GM23338 (cell line): ENCODE results near the gene COA8. TPM values are rescaled to one million over a fixed set of nuclear protein-coding genes. Genes with fewer than 3 reads are reported as not detected.
A peak's percentile ranks its signal among the peaks of the same experiment; 100 is the strongest.

Source experiments
- ATAC-seq: fragments of 200-7000 bp; cut with Tn5 transposase; 3 replicates; pipeline ENCODE4 v1.9.1; 2020
- DNase-seq: peaks from one replicate; pipeline ENCODE4 v3.0.0-alpha.2; 2015; ENCODE audit warnings: low spot score
- H2AFZ ChIP-seq: fragments of 200-600 bp; sonication (generic); 2 replicates; pipeline ENCODE4 v1.8.0; 2016; ENCODE audit warnings: antibody characterized with exemption, mild to moderate bottlenecking, moderate library complexity
- H3F3A ChIP-seq: fragments of 200-600 bp; sonication (generic); replicated peaks from 2 replicates; pipeline ENCODE4 v1.8.0; 2017; ENCODE audit warnings: antibody characterized with exemption, mixed run types, low read depth
- H3K27ac ChIP-seq: fragments of 200-600 bp; sonication (generic); 2 replicates; pipeline ENCODE4 v1.6.1; 2016; ENCODE audit warnings: low read depth
- H3K27me3 ChIP-seq: fragments of 200-600 bp; sonication (generic); 2 replicates; pipeline ENCODE4 v1.8.0; 2016; ENCODE audit warnings: mild to moderate bottlenecking, mixed run types, moderate library complexity; ENCODE audit not compliant: insufficient read depth
- H3K36me3 ChIP-seq: fragments of 200-600 bp; sonication (generic); 2 replicates; pipeline ENCODE4 v1.8.0; 2016; ENCODE audit warnings: mild to moderate bottlenecking; ENCODE audit not compliant: insufficient read depth
- H3K4me1 ChIP-seq: fragments of 200-600 bp; sonication (generic); 2 replicates; pipeline ENCODE4 v1.8.0; 2016; ENCODE audit warnings: mild to moderate bottlenecking, moderate library complexity; ENCODE audit not compliant: insufficient read depth
- H3K4me2 ChIP-seq: fragments of 200-600 bp; sonication (generic); 2 replicates; pipeline ENCODE4 v1.7.1; 2017; ENCODE audit warnings: mixed run types
- H3K4me3 ChIP-seq: fragments of 200-600 bp; sonication (generic); 2 replicates; pipeline ENCODE4 v1.6.1; 2016; ENCODE audit warnings: mixed run types
- H3K79me2 ChIP-seq: fragments of 200-600 bp; sonication (generic); replicated peaks from 2 replicates; pipeline ENCODE4 v1.8.0; 2017; ENCODE audit warnings: mild to moderate bottlenecking; ENCODE audit not compliant: insufficient read depth
- H3K9me2 ChIP-seq: fragments of 200-600 bp; sonication (generic); 2 replicates; pipeline ENCODE4 v1.8.0; 2017; ENCODE audit not compliant: insufficient read depth
- H4K20me1 ChIP-seq: fragments of 200-600 bp; sonication (generic); replicated peaks from 2 replicates; pipeline ENCODE4 v1.8.0; 2017; ENCODE audit warnings: mild to moderate bottlenecking; ENCODE audit not compliant: insufficient read depth
- H3K27ac Mint-ChIP-seq: 2 replicates; pipeline ENCODE4 v1.8.0; 2020; ENCODE audit warnings: inconsistent platforms, mild to moderate bottlenecking, moderate library complexity, mixed read lengths
- H3K27me3 Mint-ChIP-seq: 3 replicates; pipeline ENCODE4 v1.8.0; 2022; ENCODE audit warnings: low read depth, mild to moderate bottlenecking, moderate library complexity, mixed read lengths, inconsistent platforms; ENCODE audit not compliant: insufficient read depth, poor library complexity
- H3K36me3 Mint-ChIP-seq: 3 replicates; pipeline ENCODE4 v1.8.0; 2021; ENCODE audit warnings: low read depth, mild to moderate bottlenecking, inconsistent platforms, moderate library complexity, mixed read lengths
- H3K4me1 Mint-ChIP-seq: 3 replicates; pipeline ENCODE4 v1.8.0; 2020; ENCODE audit warnings: mild to moderate bottlenecking, inconsistent platforms, mixed read lengths
- H3K4me3 Mint-ChIP-seq: 3 replicates; pipeline ENCODE4 v1.8.0; 2021; ENCODE audit warnings: moderate library complexity, mild to moderate bottlenecking, inconsistent platforms, mixed read lengths
- H3K9me3 Mint-ChIP-seq: 3 replicates; pipeline ENCODE4 v1.8.0; 2020; ENCODE audit warnings: moderate library complexity, mild to moderate bottlenecking, inconsistent platforms, mixed read lengths
- NANOG ChIP-seq: IDR thresholded peaks from 2 replicates; pipeline ENCODE4 v1.6.1; 2016; ENCODE audit warnings: antibody characterized with exemption, borderline replicate concordance
- POLR2AphosphoS5 ChIP-seq: IDR thresholded peaks from 2 replicates; pipeline ENCODE4 v1.6.1; 2016; ENCODE audit warnings: antibody characterized with exemption, low read depth
- polyA plus RNA-seq: library from polyadenylated mRNA; unstranded; fragments of >200 nt; fragmentation: Nextera tagmentation; extraction: Ambion mirVana; gene quantifications from 2 replicates; pipeline ENCODE4 v1.2.1, GENCODE V29; 2016
- total RNA-seq: library from RNA; depleted of rRNA; stranded (reverse); fragments of >200 nt; shearing (Covaris generic); gene quantifications from 2 replicates; pipeline ENCODE4 v1.2.3, GENCODE V29; 2014
- TF ChIP-seq, protein P1 (sequence below), 2 experiments: fragments of 200-600 bp in 1 of 2; sonication (generic) in 1 of 2; conservative IDR thresholded peaks; 2 replicates each; pipeline versions ENCODE4 v1.5.1 to v1.6.1; 2016 to 2017; ENCODE audit warnings: antibody characterized with exemption in 2 of 2, low read depth in 2 of 2, mild to moderate bottlenecking in 2 of 2, moderate library complexity in 1 of 2
- TF ChIP-seq, protein P2 (sequence below): fragments of 250-450 bp; sonication (Bioruptor Pico); IDR thresholded peaks from 2 replicates; pipeline ENCODE4 v1.5.0; 2020; ENCODE audit warnings: mild to moderate bottlenecking, moderate library complexity

The COA8 gene
- total and polyA plus RNA-seq, 2 experiments from 2014 or later, result 61.3 to 130 TPM

DNA sequence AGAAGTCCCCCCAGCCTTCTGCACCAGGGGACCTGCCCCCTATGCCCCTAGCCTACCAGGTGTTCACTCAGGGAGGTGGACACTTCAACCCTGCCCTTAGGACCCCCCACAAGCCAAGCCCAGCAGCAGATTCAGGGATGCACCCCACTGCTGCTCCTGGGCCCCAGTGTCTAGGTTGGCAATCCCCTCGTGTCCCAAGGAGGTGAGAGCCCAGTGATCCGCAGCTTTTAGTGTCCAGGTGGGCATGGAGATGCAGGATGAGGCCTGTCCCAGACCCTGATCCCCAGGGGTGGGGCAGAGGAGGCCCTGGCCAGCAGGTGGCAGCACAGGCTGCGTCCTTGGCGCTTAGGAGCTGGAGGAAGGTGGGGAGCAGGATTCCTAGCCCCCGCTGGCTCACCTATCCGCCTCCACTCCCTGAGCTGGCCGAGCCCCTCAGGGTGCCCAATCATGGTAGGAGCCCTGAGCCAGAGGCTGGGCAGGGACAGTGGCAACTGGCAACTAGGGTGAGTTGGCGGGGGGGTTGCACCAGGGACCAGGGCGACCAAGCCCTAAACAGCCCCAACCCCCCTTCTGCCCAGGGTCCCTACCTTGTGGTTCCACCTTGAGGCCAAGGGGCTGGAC, 44.2 kb upstream of the COA8 start:
- Histone ChIP-seq H3K79me2 (no peaks in the 10 kb centered on the region), H3K4me2 (peak overlapping the region; percentile 64; the same call in 1 of the 2 replicates), H3K27me3 (peaks cover 4% of the 10 kb centered on the region), H3K9me2 (no peaks in the 10 kb centered on the region), H3F3A (peaks cover 30% of the 10 kb centered on the region), H3K27ac (peak overlapping the region; percentile 80; the same call in 1 of the 2 replicates), H3K4me3 (0 out of 2 replicates have a peak overlapping the region, but pooled peaks have one; percentile 20), H2AFZ (no peak overlapping the region), H3K36me3 (no peaks in the 10 kb centered on the region; the same call in 1 of the 2 replicates), H3K4me1 (peaks cover 14% of the 10 kb centered on the region), H4K20me1 (peaks cover 11% of the 10 kb centered on the region)
- ATAC-seq (peak; percentile 52), DNase-seq (peak; percentile 91)
- H3K4me3 Mint-ChIP-seq, result no peak overlapping the region
- peaks cover 31% of the 10 kb centered on the region for H3K27me3 Mint-ChIP-seq
- peaks cover under 1% of the 10 kb centered on the region; the same call in 2 of the 3 replicates for H3K9me3 Mint-ChIP-seq
- H3K36me3 Mint-ChIP-seq, result peaks cover 14% of the 10 kb centered on the region
- H3K4me1 Mint-ChIP-seq, result peaks cover 25% of the 10 kb centered on the region
- no peak overlapping the region for H3K27ac Mint-ChIP-seq
- TF ChIP-seq, protein P1, sequence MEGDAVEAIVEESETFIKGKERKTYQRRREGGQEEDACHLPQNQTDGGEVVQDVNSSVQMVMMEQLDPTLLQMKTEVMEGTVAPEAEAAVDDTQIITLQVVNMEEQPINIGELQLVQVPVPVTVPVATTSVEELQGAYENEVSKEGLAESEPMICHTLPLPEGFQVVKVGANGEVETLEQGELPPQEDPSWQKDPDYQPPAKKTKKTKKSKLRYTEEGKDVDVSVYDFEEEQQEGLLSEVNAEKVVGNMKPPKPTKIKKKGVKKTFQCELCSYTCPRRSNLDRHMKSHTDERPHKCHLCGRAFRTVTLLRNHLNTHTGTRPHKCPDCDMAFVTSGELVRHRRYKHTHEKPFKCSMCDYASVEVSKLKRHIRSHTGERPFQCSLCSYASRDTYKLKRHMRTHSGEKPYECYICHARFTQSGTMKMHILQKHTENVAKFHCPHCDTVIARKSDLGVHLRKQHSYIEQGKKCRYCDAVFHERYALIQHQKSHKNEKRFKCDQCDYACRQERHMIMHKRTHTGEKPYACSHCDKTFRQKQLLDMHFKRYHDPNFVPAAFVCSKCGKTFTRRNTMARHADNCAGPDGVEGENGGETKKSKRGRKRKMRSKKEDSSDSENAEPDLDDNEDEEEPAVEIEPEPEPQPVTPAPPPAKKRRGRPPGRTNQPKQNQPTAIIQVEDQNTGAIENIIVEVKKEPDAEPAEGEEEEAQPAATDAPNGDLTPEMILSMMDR (conservative IDR thresholded peaks at IDR 0.05; ENCODE audit: low read depth in 2 of 2), result peak; percentile 93 to 96
- peak; percentile 24 for TF ChIP-seq POLR2AphosphoS5
- no peak for TF ChIP-seq NANOG

DNA sequence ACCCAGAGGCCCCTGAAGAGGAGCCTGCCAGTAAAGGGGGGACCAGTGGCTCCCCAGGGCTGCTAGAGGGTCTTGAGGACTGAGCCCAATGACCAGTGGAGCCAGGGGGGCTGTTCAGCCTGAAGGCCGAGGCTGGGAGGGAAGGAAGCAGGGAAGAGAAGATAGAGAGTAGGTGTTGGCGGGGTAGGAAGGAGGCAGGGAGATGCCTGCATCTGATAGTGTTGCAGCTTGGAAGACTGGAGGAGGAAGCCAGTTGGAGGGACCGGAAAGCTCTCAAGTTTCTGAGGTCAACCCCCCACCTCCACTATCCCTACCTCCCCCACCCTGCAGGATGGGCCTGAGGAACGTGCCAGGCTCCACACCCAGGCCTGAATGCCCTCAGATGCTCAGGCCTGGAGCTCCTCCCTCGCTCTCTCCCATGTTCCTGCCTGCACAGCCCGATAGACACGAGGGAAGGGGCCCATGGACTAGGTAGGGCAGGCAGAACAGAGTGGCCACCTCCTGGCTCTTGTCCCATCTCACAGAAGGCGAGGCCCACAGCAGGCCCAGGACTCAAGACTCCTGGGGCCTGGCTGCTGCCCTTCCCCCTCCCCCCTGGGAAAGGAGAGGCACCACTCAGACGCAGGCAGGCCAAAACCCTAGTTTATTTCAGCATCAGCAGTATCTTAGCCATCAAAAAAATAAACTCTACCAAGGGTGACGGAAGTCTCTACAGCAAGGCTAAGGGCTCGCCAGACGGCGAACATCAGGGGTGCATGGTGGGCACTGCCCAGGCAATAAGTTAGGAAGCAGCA, 43.5 kb upstream of the COA8 start:
- H3K4me3 ChIP-seq, result 0 out of 2 replicates have a peak overlapping the region, but pooled peaks have one; percentile 20
- peaks cover 11% of the 10 kb centered on the region for H4K20me1 ChIP-seq
- peaks cover 29% of the 10 kb centered on the region for H3F3A ChIP-seq
- H3K27me3 ChIP-seq, result peaks cover 11% of the 10 kb centered on the region
- peak overlapping the region; percentile 52 for H3K4me3 Mint-ChIP-seq
- H3K27ac ChIP-seq, result peak overlapping the region; percentile 80; the same call in 1 of the 2 replicates
- H3K36me3 Mint-ChIP-seq, result peaks cover 14% of the 10 kb centered on the region
- 0 out of 2 replicates have a peak overlapping the region, but pooled peaks have one; percentile 52 for H3K27ac Mint-ChIP-seq
- no peaks in the 10 kb centered on the region for H3K79me2 ChIP-seq
- peaks cover 17% of the 10 kb centered on the region for H3K4me1 ChIP-seq
- no peak for ATAC-seq
- no peaks in the 10 kb centered on the region; the same call in 1 of the 2 replicates for H3K36me3 ChIP-seq
- H3K27me3 Mint-ChIP-seq, result peaks cover 35% of the 10 kb centered on the region
- no peak for DNase-seq
- peaks cover 4% of the 10 kb centered on the region; the same call in 2 of the 3 replicates for H3K9me3 Mint-ChIP-seq
- H2AFZ ChIP-seq, result no peak overlapping the region
- TF ChIP-seq, protein P2, sequence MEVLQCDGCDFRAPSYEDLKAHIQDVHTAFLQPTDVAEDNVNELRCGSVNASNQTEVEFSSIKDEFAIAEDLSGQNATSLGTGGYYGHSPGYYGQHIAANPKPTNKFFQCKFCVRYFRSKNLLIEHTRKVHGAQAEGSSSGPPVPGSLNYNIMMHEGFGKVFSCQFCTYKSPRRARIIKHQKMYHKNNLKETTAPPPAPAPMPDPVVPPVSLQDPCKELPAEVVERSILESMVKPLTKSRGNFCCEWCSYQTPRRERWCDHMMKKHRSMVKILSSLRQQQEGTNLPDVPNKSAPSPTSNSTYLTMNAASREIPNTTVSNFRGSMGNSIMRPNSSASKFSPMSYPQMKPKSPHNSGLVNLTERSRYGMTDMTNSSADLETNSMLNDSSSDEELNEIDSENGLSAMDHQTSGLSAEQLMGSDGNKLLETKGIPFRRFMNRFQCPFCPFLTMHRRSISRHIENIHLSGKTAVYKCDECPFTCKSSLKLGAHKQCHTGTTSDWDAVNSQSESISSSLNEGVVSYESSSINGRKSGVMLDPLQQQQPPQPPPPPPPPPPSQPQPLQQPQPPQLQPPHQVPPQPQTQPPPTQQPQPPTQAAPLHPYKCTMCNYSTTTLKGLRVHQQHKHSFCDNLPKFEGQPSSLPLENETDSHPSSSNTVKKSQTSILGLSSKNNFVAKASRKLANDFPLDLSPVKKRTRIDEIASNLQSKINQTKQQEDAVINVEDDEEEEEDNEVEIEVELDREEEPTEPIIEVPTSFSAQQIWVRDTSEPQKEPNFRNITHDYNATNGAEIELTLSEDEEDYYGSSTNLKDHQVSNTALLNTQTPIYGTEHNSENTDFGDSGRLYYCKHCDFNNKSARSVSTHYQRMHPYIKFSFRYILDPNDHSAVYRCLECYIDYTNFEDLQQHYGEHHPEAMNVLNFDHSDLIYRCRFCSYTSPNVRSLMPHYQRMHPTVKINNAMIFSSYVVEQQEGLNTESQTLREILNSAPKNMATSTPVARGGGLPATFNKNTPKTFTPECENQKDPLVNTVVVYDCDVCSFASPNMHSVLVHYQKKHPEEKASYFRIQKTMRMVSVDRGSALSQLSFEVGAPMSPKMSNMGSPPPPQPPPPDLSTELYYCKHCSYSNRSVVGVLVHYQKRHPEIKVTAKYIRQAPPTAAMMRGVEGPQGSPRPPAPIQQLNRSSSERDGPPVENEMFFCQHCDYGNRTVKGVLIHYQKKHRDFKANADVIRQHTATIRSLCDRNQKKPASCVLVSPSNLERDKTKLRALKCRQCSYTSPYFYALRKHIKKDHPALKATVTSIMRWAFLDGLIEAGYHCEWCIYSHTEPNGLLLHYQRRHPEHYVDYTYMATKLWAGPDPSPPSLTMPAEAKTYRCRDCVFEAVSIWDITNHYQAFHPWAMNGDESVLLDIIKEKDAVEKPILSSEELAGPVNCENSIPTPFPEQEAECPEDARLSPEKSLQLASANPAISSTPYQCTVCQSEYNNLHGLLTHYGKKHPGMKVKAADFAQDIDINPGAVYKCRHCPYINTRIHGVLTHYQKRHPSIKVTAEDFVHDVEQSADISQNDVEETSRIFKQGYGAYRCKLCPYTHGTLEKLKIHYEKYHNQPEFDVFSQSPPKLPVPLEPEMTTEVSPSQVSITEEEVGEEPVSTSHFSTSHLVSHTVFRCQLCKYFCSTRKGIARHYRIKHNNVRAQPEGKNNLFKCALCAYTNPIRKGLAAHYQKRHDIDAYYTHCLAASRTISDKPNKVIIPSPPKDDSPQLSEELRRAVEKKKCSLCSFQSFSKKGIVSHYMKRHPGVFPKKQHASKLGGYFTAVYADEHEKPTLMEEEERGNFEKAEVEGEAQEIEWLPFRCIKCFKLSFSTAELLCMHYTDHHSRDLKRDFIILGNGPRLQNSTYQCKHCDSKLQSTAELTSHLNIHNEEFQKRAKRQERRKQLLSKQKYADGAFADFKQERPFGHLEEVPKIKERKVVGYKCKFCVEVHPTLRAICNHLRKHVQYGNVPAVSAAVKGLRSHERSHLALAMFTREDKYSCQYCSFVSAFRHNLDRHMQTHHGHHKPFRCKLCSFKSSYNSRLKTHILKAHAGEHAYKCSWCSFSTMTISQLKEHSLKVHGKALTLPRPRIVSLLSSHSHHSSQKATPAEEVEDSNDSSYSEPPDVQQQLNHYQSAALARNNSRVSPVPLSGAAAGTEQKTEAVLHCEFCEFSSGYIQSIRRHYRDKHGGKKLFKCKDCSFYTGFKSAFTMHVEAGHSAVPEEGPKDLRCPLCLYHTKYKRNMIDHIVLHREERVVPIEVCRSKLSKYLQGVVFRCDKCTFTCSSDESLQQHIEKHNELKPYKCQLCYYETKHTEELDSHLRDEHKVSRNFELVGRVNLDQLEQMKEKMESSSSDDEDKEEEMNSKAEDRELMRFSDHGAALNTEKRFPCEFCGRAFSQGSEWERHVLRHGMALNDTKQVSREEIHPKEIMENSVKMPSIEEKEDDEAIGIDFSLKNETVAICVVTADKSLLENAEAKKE, result no peak
- H3K4me1 Mint-ChIP-seq, result peaks cover 28% of the 10 kb centered on the region
- peak overlapping the region; percentile 64; the same call in 1 of the 2 replicates for H3K4me2 ChIP-seq
- no peaks in the 10 kb centered on the region for H3K9me2 ChIP-seq
